T-cell (primary cell): ENCODE results near the gene ANKK1. TPM values are rescaled to one million over a fixed set of nuclear protein-coding genes. Genes with fewer than 3 reads are reported as not detected.

Experiments used
- ATAC-seq, 4 experiments: fragments of 200-7000 bp in 3 of 4; fragments of 150-1000 bp in 1 of 4; cut with Tn5 transposase; replicated peaks in 1 of 4; 1 replicate in 3 of 4; 2 replicates in 1 of 4; pipeline ENCODE4 v1.10.0; 2021; ENCODE audit warnings: moderate library complexity in 3 of 4, mild to moderate bottlenecking in 2 of 4, moderate number of reproducible peaks in 1 of 4
- CTCF ChIA-PET, 2 donors: fragments of 300-600 bp; sonication (Branson Sonifier 250); formaldehyde crosslinking; loops; one replicate each; lab custom pipeline; 2022; ENCODE audit warnings: antibody characterized with exemption in 2 of 2; lab: Charles Lee
- POLR2A ChIA-PET, 2 donors: fragments of 300-600 bp; sonication (Branson Sonifier 250); formaldehyde crosslinking; loops; one replicate each; lab custom pipeline; 2022; ENCODE audit warnings: antibody characterized with exemption in 2 of 2; lab: Charles Lee
- DNase-seq, 35 experiments: peaks; one replicate each; pipeline versions ENCODE4 v3.0.0 to v3.0.0-alpha.2; 2013 to 2023
- H3K27ac ChIP-seq: one replicate; pipeline ENCODE4 v1.5.1; 2013; ENCODE audit warnings: low read length
- H3K27me3 ChIP-seq, 2 experiments: replicated peaks in 1 of 2; 1 replicate in 1 of 2; 2 replicates in 1 of 2; pipeline versions ENCODE4 v1.6.1 to v1.7.0; 2013; ENCODE audit warnings: low read length in 1 of 2, mixed read lengths in 1 of 2; ENCODE audit not compliant: control insufficient read depth in 2 of 2, insufficient read depth in 2 of 2; ENCODE audit errors: extremely low read depth in 1 of 2
- H3K36me3 ChIP-seq, 2 donors: 1 replicate in 1 of 2; 2 replicates in 1 of 2; pipeline versions ENCODE4 v1.6.1 to v1.7.0; 2013; ENCODE audit warnings: low read length in 1 of 2; ENCODE audit not compliant: control insufficient read depth in 2 of 2, insufficient read depth in 1 of 2; ENCODE audit errors: extremely low read depth in 1 of 2
- H3K4me1 ChIP-seq, 2 experiments: 1 replicate in 1 of 2; 2 replicates in 1 of 2; pipeline versions ENCODE4 v1.6.1 to v1.7.0; 2013; ENCODE audit warnings: low read length in 2 of 2, mixed read lengths in 1 of 2; ENCODE audit not compliant: insufficient read depth in 2 of 2, control insufficient read depth in 1 of 2; ENCODE audit errors: extremely low read depth in 1 of 2
- H3K4me3 ChIP-seq, 2 donors: 1 replicate in 1 of 2; 2 replicates in 1 of 2; pipeline versions ENCODE4 v1.5.1 to v1.7.0; 2013; ENCODE audit warnings: mild to moderate bottlenecking in 2 of 2, low read length in 1 of 2, moderate library complexity in 1 of 2; ENCODE audit not compliant: control insufficient read depth in 1 of 2; ENCODE audit errors: extremely low read depth in 1 of 2
- H3K9me3 ChIP-seq: 2 replicates; pipeline ENCODE4 v1.7.0; 2013
- H3K27ac Mint-ChIP-seq, 2 donors: one replicate each; pipeline ENCODE4 v1.8.0; 2020 to 2021; ENCODE audit warnings: mild to moderate bottlenecking in 2 of 2, mixed read lengths in 2 of 2
- H3K27me3 Mint-ChIP-seq, 2 donors: one replicate each; pipeline ENCODE4 v1.8.0; 2021 to 2022; ENCODE audit warnings: mixed read lengths in 2 of 2
- H3K36me3 Mint-ChIP-seq: one replicate; pipeline ENCODE4 v1.8.0; 2021; ENCODE audit warnings: mixed read lengths
- H3K4me1 Mint-ChIP-seq, 3 donors: one replicate each; pipeline ENCODE4 v1.8.0; 2020 to 2022; ENCODE audit warnings: mixed read lengths in 3 of 3, mild to moderate bottlenecking in 1 of 3
- H3K4me3 Mint-ChIP-seq, 3 donors: one replicate each; pipeline ENCODE4 v1.8.0; 2020 to 2022; ENCODE audit warnings: mild to moderate bottlenecking in 3 of 3, mixed read lengths in 3 of 3, moderate library complexity in 3 of 3
- H3K9me3 Mint-ChIP-seq, 3 donors: one replicate each; pipeline ENCODE4 v1.8.0; 2020 to 2022; ENCODE audit warnings: mixed read lengths in 3 of 3
- WGBS: methylation state at CpG from one replicate; pipeline ENCODE4 v1.1.5; 2013; ENCODE audit warnings: missing lambda C conversion rate; ENCODE audit not compliant: insufficient coverage; 5-methylcytosine and 5-hydroxymethylcytosine counted together
- total RNA-seq, 35 experiments: library from RNA in 6 of 35; stranded (reverse) in 6 of 35; fragments of 120-200 nt in 1 of 35; gene quantifications; one replicate each; pipeline versions ENCODE4 v1.2.1 to v1.2.4 and lab custom pipeline; 2013 to 2026

ANKK1 gene
- total RNA-seq, 5 donors from 2014 or later (not counting 1 experiment from before 2014, with no cell fraction given): 1.2 to 4.6 (median 3.3) TPM

DNA sequence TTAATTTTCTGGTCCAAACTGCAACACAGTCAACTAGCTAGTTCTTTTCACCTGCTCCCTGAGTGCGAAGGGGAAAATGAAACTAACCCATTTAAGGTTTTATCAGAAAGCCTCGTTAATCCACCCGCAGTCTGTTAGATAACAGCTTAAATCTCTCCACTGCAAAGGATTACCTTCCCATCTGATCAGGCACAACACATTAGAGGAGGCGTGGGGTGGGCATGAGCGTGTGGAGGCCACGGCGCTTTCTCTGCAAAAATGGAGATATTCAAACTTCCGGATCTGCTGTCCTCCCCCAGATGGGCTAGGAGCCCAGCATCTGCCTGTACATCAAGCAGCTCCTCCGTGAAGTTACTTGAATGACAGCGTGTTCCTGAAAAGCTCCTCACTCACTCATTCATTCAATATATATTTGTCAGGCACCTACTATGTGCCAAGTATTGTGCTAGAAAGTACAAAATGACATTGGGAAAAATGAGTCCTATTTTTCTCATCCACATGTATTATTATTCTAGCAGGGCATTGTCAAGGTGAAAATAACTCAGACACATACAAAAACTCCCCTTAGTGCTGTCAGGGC lies 13.5 kb upstream of the ANKK1 start:
- Histone ChIP-seq H3K36me3 (peaks cover 0 to 4% of the 10 kb centered on the region in 2 donors), H3K9me3 (no peaks in the 10 kb centered on the region), H3K4me1 (no peaks in the 10 kb centered on the region), H3K27me3 (no peaks in the 10 kb centered on the region), H3K27ac (no peak overlapping the region), H3K4me3 (no peak overlapping the region)
- peaks cover 39% of the 10 kb centered on the region for H3K36me3 Mint-ChIP-seq
- no peaks in the 10 kb centered on the region for H3K4me1 Mint-ChIP-seq
- CTCF ChIA-PET: no interaction called here
- WGBS: no CpG with 5 or more reads among the region's 10 CpGs
- no peak overlapping the region for H3K27ac Mint-ChIP-seq
- no peak overlapping the region for H3K4me3 Mint-ChIP-seq
- POLR2A ChIA-PET: interaction anchor here in 1 of 2 donors (0.7 kb wide), 1 partner anchor 75 kb away, joined by 3 read pairs; no protein-coding TSS in a partner anchor
- no peaks in the 10 kb centered on the region for H3K9me3 Mint-ChIP-seq
- ATAC-seq (no peak), DNase-seq (no peak)
- H3K27me3 Mint-ChIP-seq: no peaks in the 10 kb centered on the region

DNA sequence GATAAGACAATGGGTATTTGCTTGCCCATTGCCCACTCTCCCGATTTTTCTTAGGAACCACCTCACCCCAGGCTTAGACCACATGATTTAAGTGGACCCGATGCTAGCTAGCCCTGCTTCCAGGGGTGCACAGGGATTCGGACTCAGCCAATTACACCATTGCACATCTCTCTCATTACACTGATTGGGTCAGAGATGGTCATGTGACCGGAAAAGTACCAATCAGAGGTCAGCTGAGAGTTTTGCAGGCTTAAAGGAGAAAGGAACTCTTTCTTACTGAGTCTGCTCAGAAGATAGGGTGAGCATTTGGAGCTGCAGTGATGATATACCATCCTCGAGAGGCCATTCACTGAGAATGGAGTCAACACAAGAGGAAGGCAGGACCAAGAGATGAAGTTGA lies 12.2 kb upstream of the ANKK1 start:
- Histone ChIP-seq H3K27ac (no peak overlapping the region), H3K9me3 (no peaks in the 10 kb centered on the region), H3K4me1 (no peaks in the 10 kb centered on the region), H3K27me3 (no peaks in the 10 kb centered on the region), H3K36me3 (peaks cover 0 to 4% of the 10 kb centered on the region in 2 donors), H3K4me3 (no peak overlapping the region)
- H3K9me3 Mint-ChIP-seq: peaks cover 0 to 4% (median 0%) of the 10 kb centered on the region in 3 donors
- 91% methylated on average over 4 of the region's 5 CpGs for WGBS
- H3K27me3 Mint-ChIP-seq: peaks cover 0 to 4% of the 10 kb centered on the region in 2 donors
- H3K4me1 Mint-ChIP-seq: no peaks in the 10 kb centered on the region
- ChIA-PET POLR2A (no interaction called here), CTCF (no interaction called here)
- peaks cover 43% of the 10 kb centered on the region for H3K36me3 Mint-ChIP-seq
- DNase-seq: no peak
- H3K27ac Mint-ChIP-seq: no peak overlapping the region
- no peak overlapping the region for H3K4me3 Mint-ChIP-seq
- ATAC-seq: no peak

DNA sequence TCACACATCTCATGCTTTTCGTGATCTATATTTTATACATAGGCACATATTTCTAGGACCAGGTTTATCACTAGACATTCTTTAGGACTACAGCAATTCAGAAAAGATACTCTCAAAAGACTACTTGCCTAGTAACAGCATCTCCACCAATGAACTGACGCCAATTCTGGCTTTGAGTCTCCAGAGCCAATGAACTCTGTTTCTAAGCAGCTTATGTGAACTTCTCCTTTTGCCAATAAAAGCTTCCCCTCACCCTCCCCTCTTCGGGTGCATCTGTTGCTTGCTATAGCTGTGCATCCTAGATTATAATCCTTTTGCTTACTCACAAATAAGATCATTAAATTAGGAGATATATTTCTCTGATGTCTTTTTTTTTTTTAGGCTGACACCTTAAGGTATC lies 11.4 kb upstream of the ANKK1 start:
- DNase-seq (no peak), ATAC-seq (no peak)
- Mint-ChIP-seq H3K36me3 (peaks cover 51% of the 10 kb centered on the region), H3K4me1 (no peaks in the 10 kb centered on the region), H3K27me3 (peaks cover 0 to 5% of the 10 kb centered on the region in 2 donors), H3K27ac (no peak overlapping the region), H3K9me3 (peaks cover 0 to 4% (median 0%) of the 10 kb centered on the region in 3 donors), H3K4me3 (no peak overlapping the region)
- Histone ChIP-seq H3K4me3 (no peak overlapping the region), H3K36me3 (peaks cover 0 to 4% of the 10 kb centered on the region in 2 donors), H3K27me3 (no peaks in the 10 kb centered on the region), H3K9me3 (no peaks in the 10 kb centered on the region), H3K27ac (no peak overlapping the region), H3K4me1 (no peaks in the 10 kb centered on the region)
- ChIA-PET POLR2A (no interaction called here), CTCF (no interaction called here)
- 26% methylated on average over 2 of the region's 3 CpGs for WGBS

DNA sequence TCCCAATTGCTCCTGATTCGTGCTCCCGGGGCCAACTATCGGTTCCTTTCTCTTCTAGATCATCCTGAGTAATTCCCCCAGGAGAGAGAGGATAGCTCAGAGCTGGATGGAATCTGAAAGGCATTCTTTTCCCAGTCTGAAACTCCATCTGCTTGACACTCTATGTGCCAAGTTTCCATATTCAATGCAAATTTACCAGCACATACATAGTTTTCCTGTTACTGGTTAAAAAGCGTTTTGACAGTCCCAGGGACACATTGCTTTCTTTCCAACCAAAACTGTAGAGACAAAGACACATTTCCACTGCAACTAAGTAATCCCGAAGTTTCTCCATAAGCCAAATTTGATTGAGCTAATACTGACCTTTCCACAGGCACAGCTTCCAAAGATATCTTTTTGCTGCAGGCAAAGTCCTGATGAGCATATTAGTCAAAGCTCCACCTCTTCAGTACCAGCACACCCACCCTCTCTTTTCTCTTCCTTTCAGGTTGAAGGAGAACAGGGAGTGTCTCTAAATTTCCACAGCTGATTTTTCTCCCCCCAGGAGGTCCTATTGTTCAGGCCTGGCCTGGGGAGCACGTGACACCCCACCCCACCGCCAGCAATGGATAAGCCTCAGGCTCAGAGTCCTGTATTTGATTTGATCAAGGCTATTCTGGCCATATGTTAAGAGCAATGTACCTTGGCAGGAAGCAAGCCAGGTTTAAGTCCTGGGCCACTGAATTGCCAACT lies 9.7 kb upstream of the ANKK1 start:
- H3K4me3 ChIP-seq: no peak overlapping the region
- Mint-ChIP-seq H3K36me3 (peaks cover 43% of the 10 kb centered on the region), H3K4me3 (no peak overlapping the region), H3K4me1 (no peaks in the 10 kb centered on the region), H3K27ac (no peak overlapping the region), H3K27me3 (peaks cover 0 to 5% of the 10 kb centered on the region in 2 donors), H3K9me3 (peaks cover 0 to 4% (median 0%) of the 10 kb centered on the region in 3 donors)
- no peak overlapping the region for H3K27ac ChIP-seq
- DNase-seq (no peak), ATAC-seq (no peak)
- no peaks in the 10 kb centered on the region for H3K4me1 ChIP-seq
- H3K36me3 ChIP-seq: peaks cover 0 to 4% of the 10 kb centered on the region in 2 donors
- H3K9me3 ChIP-seq: no peaks in the 10 kb centered on the region
- WGBS: 94% methylated on average over 2 of the region's 7 CpGs
- no peaks in the 10 kb centered on the region for H3K27me3 ChIP-seq
- ChIA-PET CTCF (interaction anchor here in 1 of 2 donors (0.6 kb wide), 1 partner anchor 153 kb away, joined by 5 read pairs; no protein-coding TSS in a partner anchor), POLR2A (no interaction called here)

DNA sequence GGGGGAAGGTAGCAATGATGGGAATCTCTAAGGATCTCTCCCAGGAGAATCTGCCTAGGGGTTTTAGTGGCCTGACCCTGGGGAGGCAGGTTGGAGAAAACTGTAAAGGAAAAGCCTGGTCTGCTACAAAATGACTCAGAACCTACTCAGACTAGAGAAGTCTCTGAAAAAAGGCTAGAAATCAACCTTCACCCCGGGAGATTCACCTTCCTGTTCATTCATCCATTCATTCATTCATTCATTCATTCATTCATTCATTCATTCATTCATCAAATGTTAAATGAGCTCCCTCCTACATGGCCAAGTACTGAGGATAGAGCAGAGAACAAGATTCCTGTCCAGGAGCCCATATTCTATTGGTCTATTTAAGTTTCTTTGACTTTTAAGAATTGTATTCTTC lies 8.9 kb upstream of the ANKK1 start:
- Histone ChIP-seq H3K36me3 (no peaks in the 10 kb centered on the region), H3K27me3 (no peaks in the 10 kb centered on the region), H3K4me3 (no peak overlapping the region), H3K4me1 (no peaks in the 10 kb centered on the region), H3K9me3 (no peaks in the 10 kb centered on the region), H3K27ac (no peak overlapping the region)
- H3K27ac Mint-ChIP-seq: no peak overlapping the region
- H3K36me3 Mint-ChIP-seq: peaks cover 37% of the 10 kb centered on the region
- ChIA-PET POLR2A (no interaction called here), CTCF (no interaction called here)
- no peak for DNase-seq
- no peak overlapping the region for H3K4me3 Mint-ChIP-seq
- WGBS: 0% methylated on average over 1 of the region's 1 CpG
- peaks cover 0 to 5% of the 10 kb centered on the region in 2 donors for H3K27me3 Mint-ChIP-seq
- peaks cover 0 to 4% (median 0%) of the 10 kb centered on the region in 3 donors for H3K9me3 Mint-ChIP-seq
- no peaks in the 10 kb centered on the region for H3K4me1 Mint-ChIP-seq
- ATAC-seq: no peak

DNA sequence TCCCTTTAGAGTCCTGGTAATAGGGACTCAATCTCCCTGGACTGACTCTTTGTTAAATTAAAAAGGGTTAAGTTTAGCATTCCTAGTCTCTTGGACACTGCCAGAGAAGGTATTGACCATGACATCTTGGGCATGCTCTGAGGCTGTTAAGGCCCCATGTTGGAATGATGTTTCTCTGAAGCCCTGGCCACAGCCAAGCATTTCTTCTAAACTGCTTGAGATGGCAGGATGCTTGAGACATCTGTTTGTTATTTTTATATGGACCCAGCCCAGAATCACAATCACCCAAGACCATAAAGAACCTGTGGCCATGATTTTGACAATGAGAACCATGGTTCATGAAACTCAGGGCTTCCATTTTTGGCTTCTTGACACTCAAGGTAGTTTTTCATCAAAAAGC lies 5.5 kb upstream of the ANKK1 start:
- H3K27ac ChIP-seq: no peak overlapping the region
- POLR2A ChIA-PET: no interaction called here
- DNase-seq: no peak

More for the DNA sequence above, 5.5 kb upstream of the ANKK1 start:
- H3K9me3 Mint-ChIP-seq: peaks cover 0 to 4% (median 4%) of the 10 kb centered on the region in 3 donors
- H3K27me3 Mint-ChIP-seq: peaks cover 2 to 5% of the 10 kb centered on the region in 2 donors
- H3K27ac Mint-ChIP-seq: no peak overlapping the region
- no peak overlapping the region for H3K4me3 Mint-ChIP-seq
- H3K36me3 Mint-ChIP-seq: peaks cover 49% of the 10 kb centered on the region
- H3K36me3 ChIP-seq: no peaks in the 10 kb centered on the region
- no peaks in the 10 kb centered on the region for H3K4me1 Mint-ChIP-seq
- no peak overlapping the region for H3K4me3 ChIP-seq
- H3K9me3 ChIP-seq: no peaks in the 10 kb centered on the region
- no peak for ATAC-seq
- no peaks in the 10 kb centered on the region for H3K4me1 ChIP-seq
- CTCF ChIA-PET: no interaction called here
- peaks cover 4 to 7% of the 10 kb centered on the region in 2 experiments for H3K27me3 ChIP-seq
